ENCODE data around the gene RLN3.

DNA sequence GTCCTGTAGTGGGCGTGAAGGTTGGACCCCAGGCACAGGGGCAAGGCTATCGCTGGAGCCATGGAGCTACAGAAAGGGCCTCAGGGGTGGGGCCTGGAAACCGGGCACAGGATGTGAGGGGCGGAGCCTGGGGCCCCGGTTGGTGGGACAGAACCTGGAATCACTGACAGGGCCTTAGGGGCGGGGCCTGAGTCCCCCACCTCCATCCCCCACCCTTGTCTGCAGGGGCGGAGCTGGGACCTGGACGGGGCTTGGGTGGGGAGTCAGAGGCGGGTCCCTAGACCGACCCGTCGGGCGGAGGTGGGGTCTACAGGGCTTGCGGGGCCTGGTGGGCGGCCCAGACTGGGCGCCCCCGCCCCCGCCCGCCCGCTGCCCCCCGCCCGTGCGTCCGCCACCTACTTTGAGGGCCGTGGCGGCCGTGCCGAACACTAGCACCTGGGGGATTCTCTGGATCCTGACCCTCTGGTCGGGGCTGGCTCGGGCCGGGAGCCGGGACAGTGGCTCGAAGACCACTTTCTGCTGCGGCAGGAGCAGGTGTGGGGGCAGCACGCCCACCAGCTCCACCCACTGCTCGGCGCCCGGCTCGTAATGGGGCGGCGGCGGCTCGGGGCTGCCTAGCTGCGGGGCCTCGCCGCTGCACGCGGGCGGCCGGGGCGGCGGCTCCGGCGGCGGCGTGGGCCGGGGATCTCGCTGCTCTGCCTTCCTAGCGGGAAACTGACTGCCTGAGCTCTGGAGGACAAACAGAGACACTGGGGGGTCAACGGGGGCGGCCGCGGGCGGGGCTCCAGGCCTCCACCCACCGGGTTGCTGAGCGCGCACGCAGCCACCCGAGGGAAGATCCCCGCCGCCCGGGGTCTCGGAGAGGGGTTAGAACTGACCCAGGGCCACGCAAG lies 49.4 kb upstream of the RLN3 start:
- TF ChIP-seq, protein P1, sequence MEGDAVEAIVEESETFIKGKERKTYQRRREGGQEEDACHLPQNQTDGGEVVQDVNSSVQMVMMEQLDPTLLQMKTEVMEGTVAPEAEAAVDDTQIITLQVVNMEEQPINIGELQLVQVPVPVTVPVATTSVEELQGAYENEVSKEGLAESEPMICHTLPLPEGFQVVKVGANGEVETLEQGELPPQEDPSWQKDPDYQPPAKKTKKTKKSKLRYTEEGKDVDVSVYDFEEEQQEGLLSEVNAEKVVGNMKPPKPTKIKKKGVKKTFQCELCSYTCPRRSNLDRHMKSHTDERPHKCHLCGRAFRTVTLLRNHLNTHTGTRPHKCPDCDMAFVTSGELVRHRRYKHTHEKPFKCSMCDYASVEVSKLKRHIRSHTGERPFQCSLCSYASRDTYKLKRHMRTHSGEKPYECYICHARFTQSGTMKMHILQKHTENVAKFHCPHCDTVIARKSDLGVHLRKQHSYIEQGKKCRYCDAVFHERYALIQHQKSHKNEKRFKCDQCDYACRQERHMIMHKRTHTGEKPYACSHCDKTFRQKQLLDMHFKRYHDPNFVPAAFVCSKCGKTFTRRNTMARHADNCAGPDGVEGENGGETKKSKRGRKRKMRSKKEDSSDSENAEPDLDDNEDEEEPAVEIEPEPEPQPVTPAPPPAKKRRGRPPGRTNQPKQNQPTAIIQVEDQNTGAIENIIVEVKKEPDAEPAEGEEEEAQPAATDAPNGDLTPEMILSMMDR (conservative IDR thresholded peaks at IDR 0.05; ENCODE audit: low read depth, low read length): no peak
- no peak for TF ChIP-seq EZH2 (IDR thresholded peaks at IDR 0.05; ENCODE audit: borderline replicate concordance, low read depth, low read length, poor library complexity, severe bottlenecking)

Data from A673 (cell line).